Measurements from ENCODE around the gene VPS52.

VPS52 gene

DNA sequence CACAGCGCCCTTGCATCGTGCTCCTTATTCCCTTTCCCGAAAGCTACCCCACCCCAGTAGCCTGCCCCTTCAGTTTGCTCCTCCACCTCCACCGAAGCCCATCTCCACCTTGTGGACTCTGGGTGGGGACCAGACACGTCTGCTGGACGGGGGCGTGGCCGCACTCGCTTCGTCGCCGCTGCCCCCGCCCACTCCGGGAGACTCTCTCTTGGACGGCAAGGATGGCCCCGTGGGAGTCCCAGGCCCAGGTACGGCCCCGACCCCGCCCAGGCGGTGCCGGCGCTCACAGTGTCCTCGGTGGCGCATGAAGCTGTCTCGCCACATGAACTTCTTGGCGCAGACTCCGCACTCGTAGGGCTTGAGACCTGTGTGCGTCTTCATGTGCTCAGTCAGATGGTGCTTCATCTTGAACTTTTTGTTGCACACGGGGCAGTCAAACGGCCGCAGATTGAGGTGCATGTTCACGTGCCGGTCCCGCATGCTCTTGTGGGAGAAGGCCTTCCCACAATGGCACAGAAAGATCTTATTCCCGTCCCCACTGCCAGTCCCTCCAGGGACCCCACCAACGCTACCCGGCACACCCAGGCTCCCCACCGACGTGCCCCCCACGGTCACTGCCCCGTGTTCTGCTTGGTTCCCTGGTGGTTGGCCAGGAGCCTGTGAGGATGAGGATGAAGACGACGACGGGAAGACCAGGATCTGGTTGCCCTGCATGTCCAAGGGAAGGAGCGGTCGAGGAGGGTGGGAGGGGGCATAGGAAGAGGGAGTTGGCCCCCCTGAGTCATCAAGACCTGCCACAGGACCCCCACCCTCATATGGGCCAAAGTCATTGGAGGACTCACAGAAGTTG, 43.5 kb upstream of the VPS52 start:
- H3K4me1 ChIP-seq (ENCODE audit: control insufficient read depth, insufficient read depth, low read length), result peaks cover 46% of the 10 kb centered on the region
- no peaks in the 10 kb centered on the region for H3K27me3 ChIP-seq (ENCODE audit: control insufficient read depth, insufficient read depth, low read length)
- peak overlapping the region; percentile 96 for H3K9ac ChIP-seq (ENCODE audit: low read depth, low read length)
- peak overlapping the region; percentile 98 for H3K4me2 ChIP-seq (ENCODE audit: low read length)
- peaks cover 17% of the 10 kb centered on the region for H3K36me3 ChIP-seq (ENCODE audit: insufficient read depth, low read length)
- H3K9me3 ChIP-seq (replicated peaks; ENCODE audit: low read length), result no peaks in the 10 kb centered on the region
- peak overlapping the region; percentile 100 for H3K4me3 ChIP-seq (ENCODE audit: low read length)

DNA sequence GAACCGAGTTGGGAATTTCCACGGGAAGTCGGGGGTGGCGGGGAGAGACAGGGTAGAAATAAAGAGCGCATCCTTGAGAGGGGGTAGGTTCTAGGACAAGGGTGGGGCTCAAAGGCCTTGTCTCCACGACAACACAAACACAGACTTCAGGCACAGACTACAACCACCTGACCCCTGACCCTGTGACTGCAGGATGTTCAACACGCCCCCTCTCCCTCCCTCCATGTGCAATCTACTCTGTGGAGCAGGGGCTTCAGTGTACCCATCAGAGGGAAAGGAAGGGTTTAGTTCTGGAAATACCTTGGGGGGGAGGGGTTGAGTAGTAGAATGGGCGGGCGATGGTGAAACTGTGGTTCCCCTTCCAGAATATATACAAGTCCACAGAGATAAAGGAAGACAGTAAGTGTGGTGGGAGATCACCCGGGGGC, 42.9 kb upstream of the VPS52 start:
- Histone ChIP-seq H3K9me3 (replicated peaks; ENCODE audit: low read length) (no peaks in the 10 kb centered on the region), H3K9ac (ENCODE audit: low read depth, low read length) (peak overlapping the region; percentile 96), H3K4me1 (ENCODE audit: control insufficient read depth, insufficient read depth, low read length) (peaks cover 40% of the 10 kb centered on the region), H3K4me3 (ENCODE audit: low read length) (peak overlapping the region; percentile 100), H3K36me3 (ENCODE audit: insufficient read depth, low read length) (peaks cover 10% of the 10 kb centered on the region), H3K4me2 (ENCODE audit: low read length) (peak overlapping the region; percentile 98), H3K27me3 (ENCODE audit: control insufficient read depth, insufficient read depth, low read length) (no peaks in the 10 kb centered on the region)

DNA sequence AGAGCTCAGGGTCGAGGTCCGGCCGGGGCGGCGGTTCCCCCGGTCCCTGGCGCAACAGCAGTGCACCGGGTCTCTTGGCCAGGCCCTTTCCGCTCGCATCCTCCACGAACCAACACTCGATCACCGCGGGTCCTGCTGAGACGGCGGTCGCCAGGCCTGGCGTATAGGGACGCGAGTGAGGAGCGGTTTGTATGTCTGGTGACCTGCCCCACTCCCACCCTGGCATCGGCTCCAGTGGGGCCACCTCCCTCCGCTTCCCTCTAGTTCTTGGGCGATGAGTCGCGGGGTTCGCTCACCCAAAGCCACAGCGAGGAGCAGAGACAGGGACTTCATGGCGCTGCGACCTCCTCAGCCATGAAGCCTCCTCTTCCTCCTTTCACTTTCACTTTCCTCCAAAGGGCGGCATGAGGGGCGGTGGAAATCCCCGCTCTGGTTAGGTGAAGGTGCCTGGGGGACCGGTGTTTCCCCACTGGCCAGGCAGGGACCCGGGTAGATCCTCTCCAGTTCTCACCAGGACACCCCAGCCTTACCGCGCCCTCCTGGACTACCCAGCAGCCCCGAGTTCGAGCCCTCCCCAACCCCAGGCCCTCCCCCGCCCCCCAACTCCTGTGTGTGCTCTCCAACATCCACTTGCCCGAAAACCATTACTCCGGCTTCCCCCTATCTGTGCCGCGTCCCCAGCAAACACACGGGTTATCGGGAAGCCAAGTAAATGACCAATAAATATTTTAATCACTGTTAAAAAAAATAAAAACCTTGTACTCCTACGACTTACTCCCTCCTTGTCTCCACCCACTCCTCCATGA, 42.2 kb upstream of the VPS52 start, which contains the start of gene TAPBP:
Gene TAPBP (minus strand): TSS at position 370 of the 806 bp plus-strand sequence. CDS start 37 bp downstream, at position 333.
- peaks cover 34% of the 10 kb centered on the region for H3K4me1 ChIP-seq (ENCODE audit: control insufficient read depth, insufficient read depth, low read length)
- peak within 1 kb of the TSS; percentile 96 for H3K9ac ChIP-seq (ENCODE audit: low read depth, low read length)
- H3K4me3 ChIP-seq (ENCODE audit: low read length), result peak within 1 kb of the TSS; percentile 100
- peaks cover 4% of the 10 kb centered on the region for H3K36me3 ChIP-seq (ENCODE audit: insufficient read depth, low read length)
- no peaks in the 10 kb centered on the region for H3K27me3 ChIP-seq (ENCODE audit: control insufficient read depth, insufficient read depth, low read length)
- peak within 1 kb of the TSS; percentile 98 for H3K4me2 ChIP-seq (ENCODE audit: low read length)
- H3K9me3 ChIP-seq (replicated peaks; ENCODE audit: low read length), result no peaks in the 10 kb centered on the region

DNA sequence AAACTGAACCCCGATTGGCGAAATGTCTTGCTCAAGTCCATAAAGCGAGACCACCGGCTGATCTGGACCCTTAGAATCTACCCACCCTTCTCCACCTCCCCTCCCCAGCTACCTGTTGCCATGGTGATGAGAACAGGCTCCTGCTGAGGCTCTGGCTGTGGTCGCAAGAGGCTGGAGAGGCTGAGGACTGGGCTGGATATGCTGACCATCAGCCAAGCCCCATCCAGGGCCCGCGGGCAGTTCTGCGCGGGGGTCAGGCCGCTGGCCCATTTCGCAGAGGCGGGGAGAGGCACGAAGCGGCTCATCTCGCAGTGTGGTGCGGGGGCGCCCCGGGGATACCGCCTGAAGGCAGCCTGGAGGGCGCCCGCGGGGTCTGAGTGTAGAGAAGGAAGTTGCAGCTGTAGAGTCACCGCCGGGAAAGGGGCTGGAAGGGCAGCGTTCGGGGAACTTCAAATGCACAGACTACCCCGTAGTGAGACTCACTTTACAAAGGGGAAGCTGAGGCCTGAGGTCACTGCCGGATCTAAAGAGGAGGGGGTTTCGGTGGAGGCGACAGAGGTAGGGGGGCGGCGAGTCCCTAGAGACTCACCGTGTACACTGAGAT, 41.5 kb upstream of the VPS52 start:
- Histone ChIP-seq H3K9me3 (replicated peaks; ENCODE audit: low read length) (no peaks in the 10 kb centered on the region), H3K4me1 (ENCODE audit: control insufficient read depth, insufficient read depth, low read length) (peaks cover 27% of the 10 kb centered on the region), H3K4me2 (ENCODE audit: low read length) (peak overlapping the region; percentile 98), H3K27me3 (ENCODE audit: control insufficient read depth, insufficient read depth, low read length) (no peaks in the 10 kb centered on the region), H3K36me3 (ENCODE audit: insufficient read depth, low read length) (peaks cover 3% of the 10 kb centered on the region), H3K4me3 (ENCODE audit: low read length) (peak overlapping the region; percentile 100), H3K9ac (ENCODE audit: low read depth, low read length) (peak overlapping the region; percentile 96)

DNA sequence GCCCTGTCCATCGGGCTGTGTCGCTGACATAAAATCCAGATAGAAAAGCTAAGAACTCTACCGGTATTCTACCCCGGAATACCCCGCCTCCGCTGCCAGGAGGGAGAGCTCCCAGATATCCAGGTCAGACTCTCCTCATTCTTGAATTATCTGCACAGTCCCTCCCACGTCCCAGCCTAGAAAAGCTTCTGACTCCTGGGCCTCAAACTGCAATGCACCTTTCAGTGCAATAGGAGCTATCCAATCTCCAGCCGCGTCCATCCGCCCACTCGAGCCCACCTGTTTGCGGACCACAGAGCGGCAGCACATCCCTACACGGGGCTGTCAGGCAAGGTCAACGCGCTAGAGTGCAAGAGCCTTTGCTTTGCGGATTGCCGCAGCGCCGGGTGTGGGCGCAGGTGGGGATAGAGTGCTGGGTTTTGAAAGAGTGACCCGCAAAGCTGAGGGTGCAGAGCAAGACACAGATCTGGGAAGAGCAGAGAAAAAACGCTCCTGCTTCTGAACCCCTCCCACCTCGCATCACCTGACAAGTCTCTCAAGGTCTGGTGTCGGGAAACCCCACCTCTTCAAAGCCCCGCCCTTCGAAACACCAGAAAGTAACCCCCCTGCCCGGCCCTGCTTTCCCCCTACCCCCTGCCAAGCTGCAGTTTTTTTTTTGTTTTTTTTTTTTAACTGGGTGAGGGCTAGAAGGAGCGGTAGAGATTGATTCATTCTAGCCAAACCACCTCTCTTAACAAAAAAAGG, 40.9 kb upstream of the VPS52 start:
- peaks cover 24% of the 10 kb centered on the region for H3K4me1 ChIP-seq (ENCODE audit: control insufficient read depth, insufficient read depth, low read length)
- peak overlapping the region; percentile 98 for H3K4me2 ChIP-seq (ENCODE audit: low read length)
- peaks cover 3% of the 10 kb centered on the region for H3K36me3 ChIP-seq (ENCODE audit: insufficient read depth, low read length)
- no peaks in the 10 kb centered on the region for H3K27me3 ChIP-seq (ENCODE audit: control insufficient read depth, insufficient read depth, low read length)
- H3K9ac ChIP-seq (ENCODE audit: low read depth, low read length), result peak overlapping the region; percentile 96
- no peaks in the 10 kb centered on the region for H3K9me3 ChIP-seq (replicated peaks; ENCODE audit: low read length)
- peak overlapping the region; percentile 100 for H3K4me3 ChIP-seq (ENCODE audit: low read length)

GRCh38 chr6:33306356-33306755, 34.7 kb upstream of the VPS52 start:
- Histone ChIP-seq H3K36me3 (ENCODE audit: insufficient read depth, low read length) (peaks cover 12% of the 10 kb centered on the region), H3K4me3 (ENCODE audit: low read length) (no peak overlapping the region), H3K27me3 (ENCODE audit: control insufficient read depth, insufficient read depth, low read length) (no peaks in the 10 kb centered on the region), H3K9ac (ENCODE audit: low read depth, low read length) (no peak overlapping the region), H3K9me3 (replicated peaks; ENCODE audit: low read length) (no peaks in the 10 kb centered on the region), H3K4me2 (ENCODE audit: low read length) (no peak overlapping the region), H3K4me1 (ENCODE audit: control insufficient read depth, insufficient read depth, low read length) (no peaks in the 10 kb centered on the region)

- H3K9ac ChIP-seq (ENCODE audit: low read depth, low read length), result no peak overlapping the region
- no peak overlapping the region for H3K4me3 ChIP-seq (ENCODE audit: low read length)
- peaks cover 12% of the 10 kb centered on the region for H3K36me3 ChIP-seq (ENCODE audit: insufficient read depth, low read length)
- no peak overlapping the region for H3K4me2 ChIP-seq (ENCODE audit: low read length)
- no peaks in the 10 kb centered on the region for H3K9me3 ChIP-seq (replicated peaks; ENCODE audit: low read length)
- H3K27me3 ChIP-seq (ENCODE audit: control insufficient read depth, insufficient read depth, low read length), result no peaks in the 10 kb centered on the region
- H3K4me1 ChIP-seq (ENCODE audit: control insufficient read depth, insufficient read depth, low read length), result no peaks in the 10 kb centered on the region
Measured at GRCh38 chr6:33305052-33305451, 33.4 kb upstream of the VPS52 start.

GRCh38 chr6:33304216-33304615, 32.5 kb upstream of the VPS52 start:
- no peaks in the 10 kb centered on the region for H3K4me1 ChIP-seq (ENCODE audit: control insufficient read depth, insufficient read depth, low read length)
- no peak overlapping the region for H3K9ac ChIP-seq (ENCODE audit: low read depth, low read length)
- H3K36me3 ChIP-seq (ENCODE audit: insufficient read depth, low read length), result peaks cover 12% of the 10 kb centered on the region
- H3K4me3 ChIP-seq (ENCODE audit: low read length), result no peak overlapping the region
- no peaks in the 10 kb centered on the region for H3K27me3 ChIP-seq (ENCODE audit: control insufficient read depth, insufficient read depth, low read length)
- no peak overlapping the region for H3K4me2 ChIP-seq (ENCODE audit: low read length)
- no peaks in the 10 kb centered on the region for H3K9me3 ChIP-seq (replicated peaks; ENCODE audit: low read length)

GRCh38 chr6:33301877-33302276, 30.2 kb upstream of the VPS52 start:
- Histone ChIP-seq H3K27me3 (ENCODE audit: control insufficient read depth, insufficient read depth, low read length) (no peaks in the 10 kb centered on the region), H3K9me3 (replicated peaks; ENCODE audit: low read length) (no peaks in the 10 kb centered on the region), H3K9ac (ENCODE audit: low read depth, low read length) (no peak overlapping the region), H3K4me3 (ENCODE audit: low read length) (no peak overlapping the region), H3K36me3 (ENCODE audit: insufficient read depth, low read length) (peaks cover 9% of the 10 kb centered on the region), H3K4me2 (ENCODE audit: low read length) (no peak overlapping the region), H3K4me1 (ENCODE audit: control insufficient read depth, insufficient read depth, low read length) (peaks cover 6% of the 10 kb centered on the region)

DNA sequence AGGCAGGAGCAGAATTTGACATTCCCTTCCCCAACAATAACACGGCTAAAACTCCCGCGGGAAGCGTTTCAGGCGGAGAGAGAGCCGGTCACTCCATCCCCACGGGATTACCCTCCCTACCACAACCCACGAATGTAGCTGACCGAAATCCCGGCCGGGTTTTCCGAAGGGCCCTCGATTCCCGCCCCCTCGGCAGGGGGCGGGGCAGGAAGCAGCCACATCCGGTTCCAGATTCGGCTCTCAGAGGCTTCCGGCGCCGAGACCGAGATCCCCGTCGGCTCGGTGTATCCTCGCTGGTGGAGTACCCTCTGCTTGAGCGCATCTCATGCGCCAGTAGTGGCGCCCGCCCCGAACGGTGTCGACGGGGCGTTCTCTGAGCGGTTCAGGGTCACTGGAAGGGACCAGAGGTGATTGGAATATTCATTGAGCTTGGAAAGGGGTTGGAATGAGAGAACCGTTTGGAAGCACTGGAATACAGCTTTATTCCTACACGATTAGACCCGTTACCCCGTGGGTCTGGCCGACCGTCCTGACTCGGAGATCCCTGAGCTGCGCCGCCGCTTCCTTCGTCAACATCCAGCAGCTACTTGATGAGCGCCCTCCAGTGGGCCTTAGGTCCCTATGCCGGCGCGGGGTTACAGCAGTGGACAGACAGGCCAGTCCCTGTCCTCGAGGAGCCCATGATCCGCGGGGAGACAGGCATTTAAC, 27.7 kb upstream of the VPS52 start:
- H3K36me3 ChIP-seq (ENCODE audit: insufficient read depth, low read length), result peaks cover 9% of the 10 kb centered on the region

More for the DNA sequence above, 27.7 kb upstream of the VPS52 start:
- peak overlapping the region; percentile 96 for H3K9ac ChIP-seq (ENCODE audit: low read depth, low read length)
- H3K4me2 ChIP-seq (ENCODE audit: low read length), result peak overlapping the region; percentile 89
- H3K9me3 ChIP-seq (replicated peaks; ENCODE audit: low read length), result no peaks in the 10 kb centered on the region
- no peaks in the 10 kb centered on the region for H3K27me3 ChIP-seq (ENCODE audit: control insufficient read depth, insufficient read depth, low read length)
- H3K4me3 ChIP-seq (ENCODE audit: low read length), result peak overlapping the region; percentile 87
- peaks cover 6% of the 10 kb centered on the region for H3K4me1 ChIP-seq (ENCODE audit: control insufficient read depth, insufficient read depth, low read length)
